ENCODE results near the gene EIPR1. TPM values are rescaled to one million over a fixed set of nuclear protein-coding genes. Genes with fewer than 3 reads are reported as not detected.

EIPR1 gene
- total and polyA plus RNA-seq, 9 donors, result 6.6 to 16.6 (median 8.9) TPM

DNA sequence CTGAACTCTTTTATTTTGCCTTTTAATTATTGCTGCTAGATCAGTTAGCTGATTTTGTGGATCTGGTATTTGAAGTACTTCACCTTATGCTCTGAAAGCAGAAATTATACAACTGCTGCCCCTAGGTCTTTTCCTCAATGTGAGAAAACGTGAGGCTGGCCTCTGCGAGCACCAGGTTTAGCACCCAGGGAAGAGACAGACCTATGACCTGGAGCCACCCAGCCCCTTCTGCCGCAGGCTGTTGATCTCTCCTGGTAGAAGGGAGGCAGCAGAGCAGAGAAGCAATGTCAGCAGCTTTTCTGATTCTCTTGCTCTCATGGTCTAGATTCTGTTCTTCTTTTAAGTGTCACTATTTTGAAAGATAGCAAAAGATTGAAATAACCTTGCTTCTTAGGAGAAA is 21.8 kb upstream of the EIPR1 start:
- TF ChIP-seq CTCF (IDR thresholded peaks at IDR 0.05) (no peak), EP300 (IDR thresholded peaks at IDR 0.05) (no peak), POLR2A (IDR thresholded peaks at IDR 0.05) (no peak)
- Histone ChIP-seq H3K4me3 (no peak overlapping the region), H3K27ac (no peak overlapping the region), H3K4me1 (ENCODE audit: insufficient read depth) (peaks cover 5% of the 10 kb centered on the region), H3K9me3 (peaks cover 0 to 3% of the 10 kb centered on the region in 2 donors), H3K27me3 (no peaks in the 10 kb centered on the region), H3K36me3 (no peaks in the 10 kb centered on the region)
- DNase-seq, result no peak
- 58 to 82% (median 74%) methylated on average over 3 of the region's 3 CpGs for WGBS, 3 donors
- intact Hi-C loops (cut with DNase I), result no loop called here

DNA sequence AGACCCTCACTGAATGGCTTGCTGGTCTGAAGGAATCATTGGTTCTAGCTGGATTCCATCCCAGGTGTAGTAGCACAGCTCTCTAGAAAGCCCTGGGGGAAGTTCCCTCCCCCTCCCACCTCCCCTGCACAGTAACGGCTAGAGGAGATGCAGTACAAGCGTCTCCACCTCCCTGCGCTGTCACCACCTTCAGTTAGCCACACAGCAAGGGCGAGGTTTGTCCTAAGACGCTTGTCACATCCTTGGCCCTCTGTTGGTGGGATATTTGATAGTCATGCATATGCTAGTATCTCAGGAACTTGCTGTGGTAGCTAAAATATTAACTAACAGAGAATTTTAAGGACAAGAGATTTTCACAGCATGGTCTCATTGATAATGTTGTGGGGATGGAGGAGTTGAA is 21.2 kb upstream of the EIPR1 start:
- no peaks in the 10 kb centered on the region for H3K36me3 ChIP-seq
- H3K27ac ChIP-seq, result no peak overlapping the region
- no peak for TF ChIP-seq POLR2A (IDR thresholded peaks at IDR 0.05)
- no peak for TF ChIP-seq CTCF (IDR thresholded peaks at IDR 0.05)
- TF ChIP-seq EP300 (IDR thresholded peaks at IDR 0.05), result no peak
- H3K27me3 ChIP-seq, result no peaks in the 10 kb centered on the region
- H3K9me3 ChIP-seq, result peaks cover 0 to 3% of the 10 kb centered on the region in 2 donors
- 80 to 87% (median 82%) methylated on average over 5 of the region's 5 CpGs for WGBS, 3 donors
- H3K4me1 ChIP-seq (ENCODE audit: insufficient read depth), result peaks cover 3% of the 10 kb centered on the region
- H3K4me3 ChIP-seq, result no peak overlapping the region
- intact Hi-C loops (cut with DNase I), result no loop called here
- no peak for DNase-seq

DNA sequence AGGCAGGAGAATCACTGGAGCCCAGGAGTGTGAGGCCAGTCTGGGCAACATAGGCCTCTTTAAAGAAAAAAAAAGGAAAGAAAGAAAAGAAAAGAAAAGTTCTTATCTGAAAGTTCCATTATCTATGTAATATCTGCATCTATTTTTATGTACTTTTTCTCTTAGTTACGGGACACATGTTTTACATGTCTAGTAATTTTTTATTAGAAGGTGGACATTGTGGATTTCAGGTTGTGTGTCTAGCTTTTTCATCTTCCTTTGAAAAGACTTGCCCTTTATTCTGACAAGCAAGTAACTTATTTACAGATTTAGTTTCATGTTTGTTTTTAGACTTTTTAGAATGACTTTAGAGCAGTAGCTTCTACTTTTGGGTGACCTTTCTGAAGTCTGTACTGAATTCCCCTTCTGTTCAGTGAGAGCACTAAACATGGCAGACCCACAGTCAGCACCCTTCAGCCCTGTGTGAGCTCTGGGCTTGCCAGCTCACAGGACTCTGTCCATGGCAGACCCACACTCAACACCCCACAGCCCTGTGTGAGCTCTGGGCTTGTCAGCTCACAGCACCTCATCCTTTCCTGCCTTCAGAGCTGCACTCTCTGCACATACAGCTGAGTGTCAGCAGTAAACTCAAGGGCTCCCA is 19.4 kb upstream of the EIPR1 start:
- intact Hi-C loops (cut with DNase I), result no loop called here
- 98 to 100% (median 99%) methylated on average over 1 of the region's 1 CpG for WGBS, 3 donors
- Histone ChIP-seq H3K9me3 (peaks cover 0 to 3% of the 10 kb centered on the region in 2 donors), H3K36me3 (no peaks in the 10 kb centered on the region), H3K27ac (no peak overlapping the region), H3K4me1 (ENCODE audit: insufficient read depth) (peaks cover 3% of the 10 kb centered on the region), H3K27me3 (no peaks in the 10 kb centered on the region), H3K4me3 (no peak overlapping the region)
- DNase-seq, result no peak
- no peak for TF ChIP-seq CTCF (IDR thresholded peaks at IDR 0.05)
- TF ChIP-seq POLR2A (IDR thresholded peaks at IDR 0.05), result no peak
- TF ChIP-seq EP300 (IDR thresholded peaks at IDR 0.05), result no peak

DNA sequence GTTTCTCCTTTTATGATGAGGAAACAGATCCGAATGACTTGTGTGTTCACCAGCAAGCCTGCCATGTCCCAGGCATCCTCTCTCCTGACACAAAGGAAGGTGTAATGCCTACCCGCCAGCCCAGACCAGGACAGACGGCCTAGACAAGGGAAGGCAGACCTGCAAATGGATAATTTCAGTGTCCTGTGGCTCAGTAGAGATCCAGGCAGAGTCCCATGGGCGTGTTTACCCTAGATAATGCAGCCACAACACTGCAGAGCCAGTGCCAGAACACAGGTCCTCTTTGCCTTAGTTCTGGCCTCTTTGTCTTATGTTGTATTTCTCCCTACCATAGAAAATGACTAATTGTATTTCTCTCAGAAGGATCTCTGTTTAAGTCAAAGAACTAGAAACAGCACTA is 14.6 kb upstream of the EIPR1 start:
- DNase-seq, result no peak
- TF ChIP-seq EP300 (IDR thresholded peaks at IDR 0.05), result no peak
- no peak for TF ChIP-seq CTCF (IDR thresholded peaks at IDR 0.05)
- TF ChIP-seq POLR2A (IDR thresholded peaks at IDR 0.05), result no peak
- no peaks in the 10 kb centered on the region for H3K36me3 ChIP-seq

More for the DNA sequence above, 14.6 kb upstream of the EIPR1 start:
- WGBS, 3 donors, result 90 to 97% (median 96%) methylated on average over 4 of the region's 4 CpGs
- H3K4me3 ChIP-seq, result no peak overlapping the region
- H3K4me1 ChIP-seq (ENCODE audit: insufficient read depth), result no peaks in the 10 kb centered on the region
- intact Hi-C loops (cut with DNase I), result no loop called here
- H3K27ac ChIP-seq, result no peak overlapping the region
- H3K27me3 ChIP-seq, result no peaks in the 10 kb centered on the region
- peaks cover 0 to 3% of the 10 kb centered on the region in 2 donors for H3K9me3 ChIP-seq

Measured in ovary (tissue), 9 donors.